Naive thymus-derived CD4-positive, alpha-beta T cell (primary cell): ENCODE results near the gene SYN1. TPM values are rescaled to one million over a fixed set of nuclear protein-coding genes. Genes with fewer than 3 reads are reported as not detected.
"Not testable (repeated sequence)": the region's sequence is repeated elsewhere in the genome, so short reads cannot be mapped to it uniquely, and the experiment has no call there.

Experiments used
- ATAC-seq: fragments of 150-1000 bp; cut with Tn5 transposase; 2 replicates; pipeline ENCODE4 v1.10.0; 2021; ENCODE audit warnings: mild to moderate bottlenecking, moderate library complexity
- CTCF ChIA-PET: fragments of 350-600 bp; sonication (Branson Sonifier 250); formaldehyde crosslinking; loops from one replicate; lab custom pipeline; 2021; ENCODE audit warnings: antibody characterized with exemption; lab: Charles Lee
- POLR2A ChIA-PET: fragments of 350-600 bp; sonication (Branson Sonifier 250); formaldehyde crosslinking; loops from one replicate; lab custom pipeline; 2021; ENCODE audit warnings: antibody characterized with exemption, inconsistent platforms; lab: Charles Lee
- DNase-seq, 9 donors: peaks; one replicate each; pipeline versions ENCODE4 v3.0.0 to v3.0.0-alpha.2; 2020 to 2022; ENCODE audit warnings: mixed read lengths in 1 of 9
- H3K27ac ChIP-seq: one replicate; pipeline ENCODE4 v1.7.0; 2013; ENCODE audit warnings: mild to moderate bottlenecking, low read depth, low read length, moderate library complexity
- H3K27me3 ChIP-seq, 2 donors: one replicate each; pipeline ENCODE4 v1.7.0; 2013; ENCODE audit warnings: low read length in 2 of 2, mild to moderate bottlenecking in 2 of 2, moderate library complexity in 2 of 2; ENCODE audit not compliant: control insufficient read depth in 2 of 2, insufficient read depth in 2 of 2
- H3K36me3 ChIP-seq, 3 experiments: 1 replicate in 2 of 3; 2 replicates in 1 of 3; pipeline ENCODE4 v1.7.0; 2013; ENCODE audit warnings: low read length in 3 of 3, mild to moderate bottlenecking in 3 of 3, moderate library complexity in 1 of 3; ENCODE audit not compliant: insufficient read depth in 3 of 3, control insufficient read depth in 2 of 3
- H3K4me1 ChIP-seq, 2 donors: one replicate each; pipeline ENCODE4 v1.7.0; 2013; ENCODE audit warnings: low read length in 2 of 2, mild to moderate bottlenecking in 2 of 2, moderate library complexity in 1 of 2; ENCODE audit not compliant: control insufficient read depth in 2 of 2, insufficient read depth in 2 of 2
- H3K4me3 ChIP-seq: 2 replicates; pipeline ENCODE4 v1.7.0; 2013; ENCODE audit warnings: mild to moderate bottlenecking, low read length
- H3K9me3 ChIP-seq, 3 experiments: 1 replicate in 2 of 3; 2 replicates in 1 of 3; pipeline ENCODE4 v1.7.0; 2013; ENCODE audit warnings: low read length in 3 of 3; ENCODE audit not compliant: control insufficient read depth in 2 of 3
- H3K27ac Mint-ChIP-seq, 9 donors: one replicate each; pipeline ENCODE4 v1.8.0; 2020 to 2022; ENCODE audit warnings: mixed read lengths in 9 of 9, mild to moderate bottlenecking in 8 of 9, moderate library complexity in 5 of 9, inconsistent platforms in 2 of 9
- H3K27me3 Mint-ChIP-seq, 5 donors: one replicate each; pipeline ENCODE4 v1.8.0; 2021 to 2022; ENCODE audit warnings: mixed read lengths in 5 of 5, mild to moderate bottlenecking in 1 of 5
- H3K36me3 Mint-ChIP-seq, 5 donors: one replicate each; pipeline ENCODE4 v1.8.0; 2020 to 2022; ENCODE audit warnings: mixed read lengths in 5 of 5, mild to moderate bottlenecking in 3 of 5, inconsistent platforms in 1 of 5
- H3K4me1 Mint-ChIP-seq, 7 donors: one replicate each; pipeline ENCODE4 v1.8.0; 2020 to 2022; ENCODE audit warnings: mixed read lengths in 7 of 7, mild to moderate bottlenecking in 3 of 7, inconsistent platforms in 1 of 7
- H3K4me3 Mint-ChIP-seq, 10 donors: one replicate each; pipeline ENCODE4 v1.8.0; 2020 to 2022; ENCODE audit warnings: mild to moderate bottlenecking in 10 of 10, mixed read lengths in 10 of 10, moderate library complexity in 6 of 10, inconsistent platforms in 2 of 10
- H3K9me3 Mint-ChIP-seq, 11 donors: one replicate each; pipeline ENCODE4 v1.8.0; 2020 to 2022; ENCODE audit warnings: mixed read lengths in 11 of 11, mild to moderate bottlenecking in 4 of 11, inconsistent platforms in 1 of 11, moderate library complexity in 1 of 11
- intact Hi-C, 2 donors: fragments of 100-400 bp; cut with micrococcal nuclease; formaldehyde crosslinking; loops; one replicate each; pipeline ENCODE4 v1.15.1; 2023
- polyA plus RNA-seq, 2 donors: library from polyadenylated mRNA; unstranded; fragments of 300-500 nt; fragmentation: Illumina TruSeq; gene quantifications; one replicate each; pipeline ENCODE4 v1.2.3, GENCODE V29; 2021
- total RNA-seq, 6 experiments: library from RNA in 5 of 6; stranded (reverse) in 5 of 6; gene quantifications; 1 replicate in 5 of 6; 2 replicates in 1 of 6; pipeline ENCODE4 v1.2.3 and lab custom pipeline; 2021 to 2026

Gene SYN1
- total RNA-seq (1 to 10 TPM in 2 of 5 experiments, under 1 TPM in 3; 0.24 to 1.5 (median 0.97) TPM), polyA plus RNA-seq (under 1 TPM; 0.58 to 0.74 TPM), total RNA-seq (lab: John Stamatoyannopoulos, UW) (not detected)

- Mint-ChIP-seq H3K4me3 (peak within 1 kb of the TSS; percentile 49 to 76 (median 69)), H3K27ac (peak within 1 kb of the TSS in 3 of 9 donors; percentile 32 to 63 (median 39)), H3K4me1 (peaks cover 0 to 38% (median 13%) of the 10 kb centered on the region in 7 donors), H3K36me3 (no peaks in the 10 kb centered on the region), H3K27me3 (peaks cover 0 to 61% (median 3%) of the 10 kb centered on the region in 5 donors), H3K9me3 (peaks cover 0 to 6% (median 0%) of the 10 kb centered on the region in 11 donors)
- no peaks in the 10 kb centered on the region for H3K27me3 ChIP-seq
- H3K27ac ChIP-seq: no peak within 1 kb of the TSS
- POLR2A ChIA-PET: interaction anchor here (0.9 to 1.4 kb wide), 2 partner anchors 10 to 63 kb away, joined by 3 to 6 read pairs; partner anchors contain the start of gene CFP
- no peaks in the 10 kb centered on the region for H3K36me3 ChIP-seq
- peak; percentile 96 for ATAC-seq
- CTCF ChIA-PET: no interaction called here
- no peaks in the 10 kb centered on the region for H3K9me3 ChIP-seq
- DNase-seq: peak; percentile 66 to 84 (median 75)
- H3K4me3 ChIP-seq: peak within 1 kb of the TSS; percentile 35
- intact Hi-C loops: loop anchor here (1.0 to 5.0 kb wide), 4 partner anchors 37 to 427 kb away; partner anchors contain the start of genes ARAF (in 1 of the 2), TIMP1 (in 1 of the 2) and UBA1 (in 1 of the 2)
- peaks cover 4% of the 10 kb centered on the region in 2 donors for H3K4me1 ChIP-seq
Observed at GRCh38 chrX:47619486-47620302, at the start of gene SYN1. SYN1 (minus strand) TSS chrX:47619857; CDS start chrX:47619728, 129 bp downstream.

DNA sequence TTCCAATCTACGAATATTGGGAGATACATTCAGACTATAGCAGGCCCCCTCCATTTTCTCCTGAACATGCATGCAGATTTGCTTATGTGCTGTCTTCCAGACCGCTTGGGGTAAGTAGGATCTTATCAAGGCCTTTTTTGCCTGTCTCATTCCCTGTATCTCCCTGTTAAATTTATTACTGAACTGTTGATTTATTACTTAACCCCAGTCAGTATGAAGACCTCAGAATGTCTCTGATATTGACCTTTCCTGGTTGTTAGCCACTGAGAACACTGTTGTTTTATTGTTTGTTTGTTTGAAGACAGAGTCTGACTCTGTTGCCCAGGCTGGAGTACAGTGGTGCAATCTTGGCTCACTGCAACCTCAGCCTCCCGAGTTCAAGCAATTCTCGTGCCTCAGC is 46.1 kb upstream of the SYN1 start:
- CTCF ChIA-PET, POLR2A ChIA-PET, H3K27ac ChIP-seq, H3K36me3 Mint-ChIP-seq, H3K27me3 Mint-ChIP-seq, H3K27ac Mint-ChIP-seq, H3K9me3 Mint-ChIP-seq, H3K27me3 ChIP-seq, H3K4me1 ChIP-seq, ATAC-seq, intact Hi-C loops, H3K36me3 ChIP-seq, DNase-seq, H3K9me3 ChIP-seq, H3K4me3 Mint-ChIP-seq, H3K4me3 ChIP-seq, H3K4me1 Mint-ChIP-seq: not testable (repeated sequence)

DNA sequence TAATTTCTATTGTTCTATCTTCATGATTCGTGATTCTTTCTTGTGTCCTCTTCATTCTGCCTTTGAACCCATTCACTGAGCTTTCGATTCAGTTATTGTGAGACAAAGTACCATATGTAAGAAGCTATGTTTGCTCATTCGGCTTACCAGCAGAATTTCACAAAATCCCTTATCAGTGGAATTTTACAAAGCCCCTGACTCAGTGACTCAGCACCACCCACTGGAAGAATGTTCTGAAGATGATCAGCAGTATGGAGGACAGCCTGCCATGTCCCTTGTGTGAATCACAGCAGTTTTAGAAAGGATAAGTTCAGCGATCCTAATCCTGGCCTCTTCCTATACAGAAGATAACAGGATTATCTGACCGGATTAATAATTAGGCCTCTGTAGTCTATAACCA is 45.1 kb upstream of the SYN1 start:
- peaks cover 0 to 2% (median 0%) of the 10 kb centered on the region in 5 donors for H3K36me3 Mint-ChIP-seq
- no peak overlapping the region for H3K4me3 Mint-ChIP-seq
- Histone ChIP-seq H3K27me3 (no peaks in the 10 kb centered on the region), H3K4me1 (no peaks in the 10 kb centered on the region), H3K36me3 (no peaks in the 10 kb centered on the region), H3K27ac (no peak overlapping the region), H3K9me3 (no peaks in the 10 kb centered on the region), H3K4me3 (no peak overlapping the region)
- no peak for ATAC-seq
- peaks cover 0 to 11% (median 2%) of the 10 kb centered on the region in 7 donors for H3K4me1 Mint-ChIP-seq
- POLR2A ChIA-PET: no interaction called here
- no peak for DNase-seq
- no peak overlapping the region for H3K27ac Mint-ChIP-seq
- CTCF ChIA-PET: no interaction called here
- H3K27me3 Mint-ChIP-seq: peaks cover 0 to 4% (median 0%) of the 10 kb centered on the region in 5 donors
- intact Hi-C loops: no loop called here
- peaks cover 0 to 1% (median 0%) of the 10 kb centered on the region in 11 donors for H3K9me3 Mint-ChIP-seq

DNA sequence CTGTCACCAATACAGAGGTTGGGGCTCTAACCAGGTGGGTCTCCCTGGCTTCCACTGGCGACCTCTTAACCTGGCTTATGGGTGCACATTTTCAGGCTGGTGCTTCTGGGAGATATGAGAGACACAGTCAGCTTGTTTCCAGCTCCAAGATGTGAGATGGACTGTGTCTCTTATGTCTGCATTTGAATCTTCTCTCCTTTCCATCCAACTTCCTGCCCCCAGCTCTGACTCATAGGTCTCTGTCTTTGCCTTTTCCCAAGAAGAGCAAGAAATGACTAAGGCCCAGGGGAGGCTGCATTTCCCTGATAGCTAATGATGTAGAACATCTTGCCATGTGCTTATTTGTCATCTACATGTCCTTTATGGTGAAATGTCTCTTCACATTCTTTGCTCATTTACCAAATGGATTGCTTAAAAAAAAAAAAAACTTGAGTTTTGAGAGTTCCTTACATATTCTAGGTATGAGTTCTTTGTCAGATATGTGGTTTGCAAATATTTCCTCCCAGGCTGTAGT is 42.5 kb upstream of the SYN1 start:
- Mint-ChIP-seq H3K36me3 (peaks cover 0 to 6% (median 0%) of the 10 kb centered on the region in 5 donors), H3K4me3 (peak overlapping the region in 1 of 10 donors; percentile 17), H3K9me3 (peaks cover 0 to 8% (median 0%) of the 10 kb centered on the region in 11 donors), H3K27ac (peak overlapping the region in 1 of 9 donors; percentile 86), H3K27me3 (peaks cover 0 to 1% (median 0%) of the 10 kb centered on the region in 5 donors), H3K4me1 (peaks cover 0 to 21% (median 12%) of the 10 kb centered on the region in 7 donors)
- intact Hi-C loops: no loop called here
- POLR2A ChIA-PET: no interaction called here
- DNase-seq (peak in 1 of 9 donors; percentile 37), ATAC-seq (no peak)
- CTCF ChIA-PET: interaction anchor here (0.6 to 0.7 kb wide), 2 partner anchors 15 to 28 kb away, joined by 3 read pairs; no protein-coding TSS in a partner anchor
- Histone ChIP-seq H3K9me3 (no peaks in the 10 kb centered on the region), H3K4me3 (no peak overlapping the region), H3K27ac (no peak overlapping the region), H3K36me3 (peaks cover 0 to 6% (median 4%) of the 10 kb centered on the region in 3 experiments), H3K4me1 (peaks cover 4 to 8% of the 10 kb centered on the region in 2 donors), H3K27me3 (no peaks in the 10 kb centered on the region)

GRCh38 chrX:47661539-47661938 is 41.9 kb upstream of the SYN1 start:
- DNase-seq: no peak
- no peak overlapping the region for H3K4me3 ChIP-seq
- H3K27me3 ChIP-seq: no peaks in the 10 kb centered on the region
- intact Hi-C loops: no loop called here
- peaks cover 0 to 12% (median 9%) of the 10 kb centered on the region in 3 experiments for H3K36me3 ChIP-seq
- H3K27ac Mint-ChIP-seq: no peak overlapping the region
- peaks cover 4 to 8% of the 10 kb centered on the region in 2 donors for H3K4me1 ChIP-seq
- peaks cover 1 to 26% (median 18%) of the 10 kb centered on the region in 7 donors for H3K4me1 Mint-ChIP-seq
- peaks cover 0 to 8% (median 0%) of the 10 kb centered on the region in 11 donors for H3K9me3 Mint-ChIP-seq
- no peaks in the 10 kb centered on the region for H3K9me3 ChIP-seq
- no peak for ATAC-seq
- H3K4me3 Mint-ChIP-seq: no peak overlapping the region
- ChIA-PET CTCF (interaction anchor here (0.7 kb wide), 1 partner anchor 14 kb away, joined by 3 read pairs; no protein-coding TSS in a partner anchor), POLR2A (interaction anchor here (0.7 kb wide), 2 partner anchors 105 to 254 kb away, joined by 3 to 5 read pairs; no protein-coding TSS in a partner anchor)
- peaks cover under 1 to 7% (median 1%) of the 10 kb centered on the region in 5 donors for H3K36me3 Mint-ChIP-seq
- H3K27me3 Mint-ChIP-seq: no peaks in the 10 kb centered on the region
- H3K27ac ChIP-seq: no peak overlapping the region

GRCh38 chrX:47659421-47659726 is 39.7 kb upstream of the SYN1 start:
- peaks cover 5 to 16% (median 10%) of the 10 kb centered on the region in 5 donors for H3K36me3 Mint-ChIP-seq
- Histone ChIP-seq H3K27me3 (no peaks in the 10 kb centered on the region), H3K36me3 (peaks cover 7 to 26% (median 9%) of the 10 kb centered on the region in 3 experiments), H3K9me3 (no peaks in the 10 kb centered on the region), H3K27ac (peak overlapping the region; percentile 99), H3K4me1 (peaks cover 4 to 8% of the 10 kb centered on the region in 2 donors), H3K4me3 (peak overlapping the region; percentile 86)
- H3K4me3 Mint-ChIP-seq: peak overlapping the region; percentile 80 to 95 (median 92)
- POLR2A ChIA-PET: interaction anchor here (1.2 kb wide), 1 partner anchor 9 kb away, joined by 5 read pairs; the partner anchor contains the start of gene ELK1
- intact Hi-C loops: loop anchor here (1.0 to 10.0 kb wide), 16 partner anchors 77 to 1605 kb away; partner anchors contain the start of genes RBM10 (in 2 of the 2), CDK16 (in 1 of the 2), FOXP3 (in 1 of the 2) and NDUFB11 (in 1 of the 2)
- DNase-seq (no peak), ATAC-seq (no peak)
- peak overlapping the region; percentile 94 to 99 (median 97) for H3K27ac Mint-ChIP-seq
- peaks cover 0 to 8% (median 0%) of the 10 kb centered on the region in 11 donors for H3K9me3 Mint-ChIP-seq
- CTCF ChIA-PET: no interaction called here
- H3K4me1 Mint-ChIP-seq: peaks cover 9 to 34% (median 21%) of the 10 kb centered on the region in 7 donors
- no peaks in the 10 kb centered on the region for H3K27me3 Mint-ChIP-seq
